Activated CD8-positive, alpha-beta memory T cell treated with anti-CD3 and anti-CD28 coated beads, Interleukin-2, amount 10 ng/mL, durations not matched to agents 7 days and 5 days (primary cell): ENCODE data around the gene ARSI. TPM values are rescaled to one million over a fixed set of nuclear protein-coding genes. Genes with fewer than 3 reads are reported as not detected.

Experiments
- ATAC-seq: fragments of 150-1000 bp; cut with Tn5 transposase; one replicate; pipeline ENCODE4 v1.10.0; 2021; ENCODE audit warnings: moderate library complexity
- CTCF ChIA-PET: fragments of 350-600 bp; sonication (Branson Sonifier 250); formaldehyde crosslinking; loops from one replicate; lab custom pipeline; 2021; ENCODE audit warnings: antibody characterized with exemption; lab: Charles Lee
- DNase-seq: peaks from one replicate; pipeline ENCODE4 v3.0.0-alpha.2; 2020
- H3K27ac Mint-ChIP-seq: one replicate; pipeline ENCODE4 v1.8.0; 2021; ENCODE audit warnings: mild to moderate bottlenecking, mixed read lengths
- H3K27me3 Mint-ChIP-seq: one replicate; pipeline ENCODE4 v1.8.0; 2021; ENCODE audit warnings: mixed read lengths
- H3K36me3 Mint-ChIP-seq: one replicate; pipeline ENCODE4 v1.8.0; 2021; ENCODE audit warnings: mild to moderate bottlenecking, mixed read lengths
- H3K4me1 Mint-ChIP-seq: one replicate; pipeline ENCODE4 v1.8.0; 2021; ENCODE audit warnings: mixed read lengths
- H3K4me3 Mint-ChIP-seq: one replicate; pipeline ENCODE4 v1.8.0; 2021; ENCODE audit warnings: mild to moderate bottlenecking, moderate library complexity, mixed read lengths
- H3K9me3 Mint-ChIP-seq: one replicate; pipeline ENCODE4 v1.8.0; 2022; ENCODE audit warnings: low read depth, mixed read lengths
- total RNA-seq, 2 experiments: library from RNA; stranded (reverse); gene quantifications; one replicate each; pipeline ENCODE4 v1.2.3, GENCODE V29; 2021

The ARSI gene
- total RNA-seq, 2 experiments from 2014 or later, result not detected

- ATAC-seq (no peak), DNase-seq (no peak)
- H3K9me3 Mint-ChIP-seq, result no peaks in the 10 kb centered on the region
- CTCF ChIA-PET, result no interaction called here
- H3K27ac Mint-ChIP-seq, result no peak overlapping the region
- H3K27me3 Mint-ChIP-seq, result peaks cover 3% of the 10 kb centered on the region
- peaks cover 3% of the 10 kb centered on the region for H3K4me1 Mint-ChIP-seq
- H3K36me3 Mint-ChIP-seq, result no peaks in the 10 kb centered on the region
- H3K4me3 Mint-ChIP-seq, result no peak overlapping the region
Measured at GRCh38 chr5:150321784-150322183, 19.1 kb upstream of the ARSI start.

GRCh38 chr5:150321211-150321610 is 18.5 kb upstream of the ARSI start:
- CTCF ChIA-PET, result no interaction called here
- Mint-ChIP-seq H3K36me3 (no peaks in the 10 kb centered on the region), H3K27ac (no peak overlapping the region), H3K9me3 (no peaks in the 10 kb centered on the region), H3K4me1 (peaks cover 3% of the 10 kb centered on the region), H3K27me3 (peaks cover 3% of the 10 kb centered on the region), H3K4me3 (no peak overlapping the region)
- DNase-seq (no peak), ATAC-seq (no peak)

GRCh38 chr5:150320044-150320613 is 17.4 kb upstream of the ARSI start:
- Mint-ChIP-seq H3K27ac (no peak overlapping the region), H3K9me3 (no peaks in the 10 kb centered on the region), H3K36me3 (no peaks in the 10 kb centered on the region), H3K27me3 (peaks cover 3% of the 10 kb centered on the region), H3K4me1 (peaks cover 3% of the 10 kb centered on the region), H3K4me3 (no peak overlapping the region)
- CTCF ChIA-PET, result no interaction called here
- no peak for ATAC-seq
- no peak for DNase-seq

GRCh38 chr5:150319484-150319790 is 16.7 kb upstream of the ARSI start:
- H3K27ac Mint-ChIP-seq, result no peak overlapping the region
- DNase-seq (no peak), ATAC-seq (no peak)
- CTCF ChIA-PET, result no interaction called here
- peaks cover 3% of the 10 kb centered on the region for H3K4me1 Mint-ChIP-seq
- H3K9me3 Mint-ChIP-seq, result no peaks in the 10 kb centered on the region
- peaks cover under 1% of the 10 kb centered on the region for H3K27me3 Mint-ChIP-seq
- no peaks in the 10 kb centered on the region for H3K36me3 Mint-ChIP-seq
- H3K4me3 Mint-ChIP-seq, result no peak overlapping the region

GRCh38 chr5:150318613-150319483 is 16.1 kb upstream of the ARSI start:
- CTCF ChIA-PET, result no interaction called here
- Mint-ChIP-seq H3K9me3 (no peaks in the 10 kb centered on the region), H3K27me3 (no peaks in the 10 kb centered on the region), H3K4me3 (no peak overlapping the region), H3K27ac (no peak overlapping the region), H3K4me1 (peaks cover 7% of the 10 kb centered on the region), H3K36me3 (no peaks in the 10 kb centered on the region)
- DNase-seq (no peak), ATAC-seq (no peak)

GRCh38 chr5:150317048-150318003 is 14.6 kb upstream of the ARSI start:
- Mint-ChIP-seq H3K4me3 (no peak overlapping the region), H3K4me1 (peaks cover 10% of the 10 kb centered on the region), H3K36me3 (no peaks in the 10 kb centered on the region), H3K27me3 (no peaks in the 10 kb centered on the region), H3K9me3 (no peaks in the 10 kb centered on the region), H3K27ac (no peak overlapping the region)
- DNase-seq (no peak), ATAC-seq (no peak)
- CTCF ChIA-PET, result no interaction called here

GRCh38 chr5:150316320-150316719 is 13.6 kb upstream of the ARSI start:
- DNase-seq, result no peak
- Mint-ChIP-seq H3K27ac (no peak overlapping the region), H3K9me3 (no peaks in the 10 kb centered on the region), H3K4me3 (no peak overlapping the region), H3K4me1 (peaks cover 7% of the 10 kb centered on the region), H3K27me3 (peaks cover 2% of the 10 kb centered on the region), H3K36me3 (no peaks in the 10 kb centered on the region)
- CTCF ChIA-PET, result no interaction called here
- no peak for ATAC-seq

GRCh38 chr5:150315245-150315644 is 12.5 kb upstream of the ARSI start:
- ATAC-seq, result no peak
- peaks cover 7% of the 10 kb centered on the region for H3K4me1 Mint-ChIP-seq
- peaks cover 9% of the 10 kb centered on the region for H3K27me3 Mint-ChIP-seq
- no peaks in the 10 kb centered on the region for H3K36me3 Mint-ChIP-seq
- H3K9me3 Mint-ChIP-seq, result no peaks in the 10 kb centered on the region
- CTCF ChIA-PET, result interaction anchor here (0.7 kb wide), 1 partner anchor 159 kb away, joined by 3 read pairs; no protein-coding TSS in a partner anchor
- no peak overlapping the region for H3K27ac Mint-ChIP-seq
- no peak overlapping the region for H3K4me3 Mint-ChIP-seq
- DNase-seq, result no peak

- CTCF ChIA-PET, result no interaction called here
- Mint-ChIP-seq H3K27me3 (peaks cover 15% of the 10 kb centered on the region), H3K36me3 (no peaks in the 10 kb centered on the region), H3K4me1 (peaks cover 7% of the 10 kb centered on the region), H3K9me3 (no peaks in the 10 kb centered on the region), H3K27ac (no peak overlapping the region), H3K4me3 (no peak overlapping the region)
- DNase-seq (no peak), ATAC-seq (no peak)
Measured at GRCh38 chr5:150313921-150314716, 11.4 kb upstream of the ARSI start.

GRCh38 chr5:150313501-150313900 is 10.8 kb upstream of the ARSI start:
- no peak for ATAC-seq
- CTCF ChIA-PET, result no interaction called here

GRCh38 chr5:150312518-150312917 is 9.8 kb upstream of the ARSI start:
- H3K27me3 Mint-ChIP-seq, result peaks cover 15% of the 10 kb centered on the region
- H3K36me3 Mint-ChIP-seq, result no peaks in the 10 kb centered on the region
- no peak overlapping the region for H3K27ac Mint-ChIP-seq
- no peak for ATAC-seq
- CTCF ChIA-PET, result no interaction called here
- no peak overlapping the region for H3K4me3 Mint-ChIP-seq
- H3K4me1 Mint-ChIP-seq, result peaks cover 7% of the 10 kb centered on the region
- DNase-seq, result no peak
- no peaks in the 10 kb centered on the region for H3K9me3 Mint-ChIP-seq

More at GRCh38 chr5:150313501-150313900, 10.8 kb upstream of the ARSI start:
- H3K4me3 Mint-ChIP-seq, result no peak overlapping the region
- peaks cover 15% of the 10 kb centered on the region for H3K27me3 Mint-ChIP-seq
- DNase-seq, result no peak
- no peak overlapping the region for H3K27ac Mint-ChIP-seq
- H3K36me3 Mint-ChIP-seq, result no peaks in the 10 kb centered on the region
- H3K9me3 Mint-ChIP-seq, result no peaks in the 10 kb centered on the region
- H3K4me1 Mint-ChIP-seq, result peaks cover 7% of the 10 kb centered on the region

- CTCF ChIA-PET, result no interaction called here
- Mint-ChIP-seq H3K27ac (no peak overlapping the region), H3K27me3 (peaks cover 22% of the 10 kb centered on the region), H3K4me3 (no peak overlapping the region), H3K36me3 (no peaks in the 10 kb centered on the region), H3K4me1 (peaks cover 7% of the 10 kb centered on the region), H3K9me3 (no peaks in the 10 kb centered on the region)
- ATAC-seq (no peak), DNase-seq (no peak)
Measured at GRCh38 chr5:150311015-150311692, 8.4 kb upstream of the ARSI start.
